Endometrial microvascular endothelial cells (primary cell): ENCODE data around the gene TNFAIP8. TPM values are rescaled to one million over a fixed set of nuclear protein-coding genes. Genes with fewer than 3 reads are reported as not detected.

Source experiments
- in situ Hi-C: cut with HindIII; loops from 2 replicates; pipeline ENCODE4 v1.10.0; 2017; ENCODE audit warnings: low sequenced_read_pairs, low pct_unique_long_range_greater_than_20kb; ENCODE audit errors: inconsistent ontology term
- total RNA-seq: library from RNA; depleted of rRNA; stranded (reverse); fragments of >200 nt; gene quantifications from one replicate; pipeline ENCODE4 v1.2.3, GENCODE V29; 2015; ENCODE audit errors: inconsistent ontology term

The TNFAIP8 gene
- total RNA-seq, 1 donor from 2014 or later, result 6.9 TPM

DNA sequence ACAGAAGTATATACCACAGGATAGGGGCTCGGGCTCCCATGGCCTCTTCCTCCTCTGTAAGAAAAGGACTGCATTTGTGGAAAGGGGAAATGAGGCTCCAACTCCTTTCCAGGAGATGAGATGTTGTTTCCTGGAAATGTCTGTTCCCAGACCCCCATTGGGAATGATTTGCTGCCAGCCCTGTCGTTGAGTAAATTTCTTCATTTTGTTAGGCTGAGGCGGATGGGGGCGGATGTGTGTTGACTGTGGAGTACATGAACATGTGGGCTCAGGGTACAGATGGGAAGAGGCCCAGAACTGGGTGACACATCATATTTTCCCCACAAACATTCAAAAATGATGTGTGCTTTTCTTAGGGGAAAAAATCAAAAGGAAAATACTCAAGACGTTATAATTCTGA lies 28.8 kb upstream of the TNFAIP8 start:
- in situ Hi-C loops, result no loop called here

DNA sequence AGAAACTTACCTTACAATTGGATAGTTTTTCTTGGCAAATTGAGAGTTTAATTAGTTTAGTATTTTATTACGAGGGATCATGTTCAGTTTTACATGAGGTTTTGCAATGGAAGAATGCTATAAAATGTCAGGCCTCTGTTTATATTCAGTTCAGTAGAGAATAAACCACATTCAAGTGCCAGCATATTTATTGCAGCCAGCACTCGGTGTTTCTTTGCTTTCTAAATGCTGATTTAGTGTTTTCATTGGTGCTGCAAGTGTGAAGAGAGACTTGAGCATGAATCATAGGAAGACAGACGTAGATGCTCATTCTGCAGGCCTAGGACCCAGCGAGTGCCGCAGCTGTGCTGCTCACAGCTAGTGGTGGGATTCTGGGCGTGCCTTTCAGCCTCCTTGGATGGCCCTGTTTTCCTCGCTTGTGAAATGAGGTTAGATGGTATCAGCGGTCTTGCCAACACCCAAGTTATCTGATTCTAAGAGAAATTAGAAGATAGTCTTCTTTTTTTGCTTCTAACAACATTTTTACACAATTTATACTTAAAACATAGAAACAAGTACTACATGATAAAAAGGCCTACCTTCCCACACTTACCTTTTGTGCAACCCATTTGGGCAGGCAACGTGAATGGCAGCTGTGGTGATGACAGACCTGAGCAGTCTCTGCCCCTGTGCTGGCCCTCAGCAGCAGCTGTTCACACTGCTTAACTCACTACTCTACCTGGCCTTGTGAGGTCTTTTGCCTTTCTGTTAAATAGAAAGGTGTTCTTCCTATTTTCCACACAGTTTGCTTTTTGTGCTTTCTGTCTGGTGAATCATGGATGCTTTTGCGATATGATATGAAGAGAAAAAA lies 26.8 kb upstream of the TNFAIP8 start:
- in situ Hi-C loops, result no loop called here

DNA sequence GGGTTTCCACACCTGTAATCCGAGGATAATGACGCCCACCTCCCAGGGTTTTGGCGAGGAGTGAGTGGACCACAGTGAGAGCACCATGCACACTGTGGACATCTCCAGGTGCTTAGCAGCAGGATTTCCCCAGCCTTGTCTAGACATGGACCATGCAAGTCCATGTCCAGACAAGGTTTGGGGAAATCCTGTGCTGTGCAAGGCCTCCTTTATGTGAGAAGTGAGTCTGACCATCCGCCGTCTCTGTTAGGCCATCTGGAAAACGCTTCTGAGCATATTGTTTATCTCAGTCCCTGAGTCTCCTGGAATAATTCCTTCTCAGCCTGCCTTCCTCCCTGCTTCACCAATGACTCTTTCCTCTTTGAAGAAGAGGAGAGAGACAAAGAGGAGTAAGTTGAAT lies 26.2 kb upstream of the TNFAIP8 start:
- in situ Hi-C loops, result no loop called here

DNA sequence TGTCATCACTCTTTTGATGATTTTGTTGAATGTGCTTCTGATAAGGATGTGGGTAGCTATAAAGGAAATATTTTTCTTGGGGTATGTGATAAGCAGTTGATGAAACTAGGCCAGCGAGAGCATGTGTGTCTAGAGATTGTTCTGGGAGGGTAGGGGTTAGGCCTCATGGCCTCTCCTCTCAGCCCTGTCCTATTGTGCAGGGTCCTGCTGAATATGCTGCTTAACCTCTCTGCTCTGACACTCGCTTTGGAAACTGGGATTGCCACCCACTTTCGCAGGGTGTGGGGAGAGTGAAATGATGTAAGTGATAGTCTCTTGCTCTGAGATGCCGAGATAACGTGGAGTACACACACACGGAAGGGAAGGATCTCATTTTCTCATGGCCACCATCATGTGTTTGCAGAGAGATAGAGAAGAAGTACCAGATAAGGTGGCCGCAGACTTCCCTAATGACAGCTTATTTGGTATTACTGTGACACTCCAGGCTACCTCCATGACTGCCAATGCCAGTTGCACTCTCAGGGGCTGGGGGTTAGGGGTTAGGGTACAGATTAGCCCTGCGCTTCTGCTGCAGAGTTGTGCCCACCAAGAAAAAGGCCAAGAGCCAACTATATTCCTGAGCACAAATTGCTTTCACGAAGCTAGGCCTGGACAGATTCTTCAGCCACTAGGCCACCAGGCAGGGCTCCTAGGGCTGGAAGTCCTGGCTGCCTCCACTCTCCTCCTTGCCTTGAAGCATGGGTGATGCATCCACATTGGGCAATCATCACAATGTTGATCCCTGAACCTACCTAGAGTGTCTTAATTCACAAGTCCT lies 25.2 kb upstream of the TNFAIP8 start:
- in situ Hi-C loops, result no loop called here

DNA sequence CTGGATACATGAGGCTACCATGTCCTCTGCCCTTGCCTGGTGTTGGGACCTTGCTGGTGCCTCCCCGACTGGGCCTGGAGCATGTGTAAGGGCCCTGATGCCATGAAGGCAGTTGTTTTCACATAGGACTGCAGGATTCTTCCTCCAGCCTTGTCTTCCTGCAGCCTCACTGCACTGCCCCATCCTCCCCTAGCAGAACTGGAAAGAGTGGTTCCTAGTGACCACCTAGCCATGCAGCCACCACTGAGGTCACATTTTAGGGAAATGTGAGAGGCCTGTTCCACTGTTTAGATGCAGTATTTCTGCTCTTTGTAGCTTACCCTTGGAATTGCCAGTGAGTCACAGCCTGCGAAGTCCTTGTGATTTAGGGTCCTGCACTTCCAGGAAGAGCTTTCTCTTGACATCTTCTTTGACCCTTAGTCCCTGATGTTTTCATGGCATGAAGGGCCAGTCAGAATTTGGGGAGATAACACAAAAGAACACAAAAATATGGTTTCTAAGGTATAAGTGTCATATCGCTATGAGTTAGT lies 24.2 kb upstream of the TNFAIP8 start:
- in situ Hi-C loops, result no loop called here

DNA sequence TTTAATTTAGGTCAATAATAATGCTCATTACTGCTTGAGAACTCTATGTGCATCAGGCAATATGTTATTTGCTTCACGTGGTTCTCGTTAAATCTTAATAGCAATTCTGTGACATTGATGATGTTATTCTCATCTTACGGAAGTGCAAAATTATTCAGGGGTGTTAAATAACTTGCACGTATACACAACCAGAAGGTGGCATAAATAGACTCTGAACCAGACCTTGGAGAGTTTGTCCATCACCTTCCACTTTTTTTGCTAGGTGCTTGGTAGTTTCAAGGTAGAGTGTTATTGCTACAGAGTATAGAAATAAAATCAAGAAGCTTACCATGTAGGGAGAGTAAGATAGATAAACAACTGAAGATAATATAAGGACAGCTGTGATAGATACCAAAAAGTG lies 23.6 kb upstream of the TNFAIP8 start:
- in situ Hi-C loops, result no loop called here

DNA sequence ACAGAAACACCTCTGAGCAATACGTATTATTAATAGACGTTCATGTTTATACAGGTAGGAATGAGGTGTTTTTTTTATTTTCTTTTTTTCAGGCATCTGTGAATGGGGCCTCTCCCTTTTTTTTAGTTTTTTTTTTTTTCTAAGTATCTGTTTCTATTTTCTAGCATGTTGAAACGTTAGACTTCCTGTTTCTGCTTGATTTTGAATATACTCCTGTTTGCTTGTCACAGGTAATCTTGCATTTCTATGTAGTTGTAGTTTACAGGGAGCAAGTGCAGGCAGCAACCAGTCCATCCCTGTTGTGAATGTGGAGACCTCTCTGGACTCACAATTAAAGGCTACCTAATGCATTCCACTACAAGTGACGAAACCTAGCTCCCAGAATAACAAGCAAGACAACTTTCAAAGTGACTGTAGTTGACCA lies 22.8 kb upstream of the TNFAIP8 start:
- in situ Hi-C loops, result no loop called here

DNA sequence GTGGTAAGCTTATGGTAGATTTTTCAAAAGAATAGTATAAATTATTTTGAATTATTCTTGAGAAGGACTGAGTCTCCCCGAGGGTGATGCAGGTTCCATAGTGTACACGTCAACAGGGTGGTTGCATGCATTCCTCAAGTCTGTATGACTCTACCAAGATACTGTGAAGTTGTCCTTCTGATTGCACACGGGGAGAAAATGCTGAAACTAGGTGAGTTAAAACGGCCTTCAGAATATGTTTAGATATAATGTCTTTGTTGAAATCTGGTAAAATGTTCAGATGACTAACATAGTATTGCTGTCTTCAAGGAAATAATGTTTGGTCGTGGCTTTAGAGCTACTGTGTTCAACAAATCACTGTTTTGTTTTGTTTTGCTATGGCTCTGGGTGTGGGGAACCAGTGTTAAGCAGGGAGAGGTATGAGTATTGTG lies 22.4 kb upstream of the TNFAIP8 start:
- in situ Hi-C loops, result no loop called here

DNA sequence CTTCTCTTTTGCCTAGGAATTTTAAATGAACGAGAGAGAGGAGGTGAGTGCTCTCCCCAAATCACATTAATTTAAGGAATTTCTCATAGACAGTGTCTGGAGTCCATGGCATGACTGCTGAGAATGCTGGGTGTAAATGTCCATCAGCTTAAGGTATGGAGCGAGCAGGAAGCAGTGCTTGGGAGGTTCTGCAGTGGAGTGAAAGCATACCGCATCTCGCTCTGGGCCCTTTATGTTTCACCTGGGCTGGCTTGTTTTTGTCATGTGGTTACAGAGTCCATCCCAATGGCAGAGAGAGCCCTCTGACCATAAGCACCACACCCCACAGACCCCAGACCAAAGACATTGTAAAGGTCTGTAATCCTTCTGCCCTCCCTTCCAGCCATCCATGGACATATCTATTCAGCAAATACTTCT lies 20.6 kb upstream of the TNFAIP8 start:
- in situ Hi-C loops, result no loop called here

DNA sequence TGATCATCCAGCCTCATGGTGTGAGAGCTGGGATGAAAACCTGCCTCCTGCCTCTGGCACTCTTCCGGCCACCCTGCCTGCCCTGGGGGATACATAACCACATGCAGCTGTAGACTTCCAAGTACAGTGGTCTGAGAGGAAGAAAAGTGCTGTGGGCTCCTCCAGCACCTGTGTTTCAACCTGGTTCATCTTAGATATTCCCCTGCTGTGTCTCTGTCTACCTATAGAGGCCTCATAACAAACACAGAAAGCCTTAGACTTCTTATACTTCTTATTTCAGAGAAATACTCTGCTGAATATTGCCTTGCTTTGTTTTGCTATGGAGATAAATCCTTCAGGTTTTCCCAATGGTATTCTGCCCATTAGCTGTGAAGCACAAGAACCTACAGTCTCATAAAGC lies 19.6 kb upstream of the TNFAIP8 start:
- in situ Hi-C loops, result no loop called here

DNA sequence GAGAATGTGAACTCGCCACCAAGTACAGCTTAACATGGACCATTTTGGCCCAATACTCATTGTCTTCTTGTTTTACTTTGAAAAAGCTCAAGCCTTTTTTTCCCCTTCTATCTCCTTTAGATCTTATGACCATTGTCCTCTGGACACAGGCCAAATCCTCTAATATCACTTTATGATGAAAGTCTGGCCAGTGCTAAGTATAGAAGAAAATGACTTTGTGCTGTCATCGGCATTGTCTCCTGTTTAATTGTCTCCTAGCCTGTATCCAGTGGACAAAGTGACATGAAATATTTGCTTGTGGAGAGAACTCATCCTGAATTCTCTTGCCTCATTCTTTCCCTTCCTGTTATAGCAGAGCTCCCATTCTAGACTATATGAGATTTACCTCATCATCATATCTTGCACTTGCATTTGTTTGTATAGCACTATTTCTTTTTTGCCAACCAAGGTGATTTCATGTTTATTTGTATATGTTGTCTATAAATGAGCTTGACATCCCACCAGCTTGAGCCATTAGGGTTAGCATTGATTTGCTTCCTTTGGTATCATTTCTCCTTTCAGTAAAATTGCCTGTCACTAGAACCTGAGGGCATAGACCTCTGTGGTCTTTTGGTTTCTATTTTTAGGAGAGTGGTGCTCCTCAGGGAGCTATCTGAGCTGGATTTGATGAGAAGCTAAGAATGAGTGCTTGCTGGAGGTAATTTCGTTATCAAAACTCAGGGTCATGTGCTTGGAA lies 18.8 kb upstream of the TNFAIP8 start:
- in situ Hi-C loops, result no loop called here

DNA sequence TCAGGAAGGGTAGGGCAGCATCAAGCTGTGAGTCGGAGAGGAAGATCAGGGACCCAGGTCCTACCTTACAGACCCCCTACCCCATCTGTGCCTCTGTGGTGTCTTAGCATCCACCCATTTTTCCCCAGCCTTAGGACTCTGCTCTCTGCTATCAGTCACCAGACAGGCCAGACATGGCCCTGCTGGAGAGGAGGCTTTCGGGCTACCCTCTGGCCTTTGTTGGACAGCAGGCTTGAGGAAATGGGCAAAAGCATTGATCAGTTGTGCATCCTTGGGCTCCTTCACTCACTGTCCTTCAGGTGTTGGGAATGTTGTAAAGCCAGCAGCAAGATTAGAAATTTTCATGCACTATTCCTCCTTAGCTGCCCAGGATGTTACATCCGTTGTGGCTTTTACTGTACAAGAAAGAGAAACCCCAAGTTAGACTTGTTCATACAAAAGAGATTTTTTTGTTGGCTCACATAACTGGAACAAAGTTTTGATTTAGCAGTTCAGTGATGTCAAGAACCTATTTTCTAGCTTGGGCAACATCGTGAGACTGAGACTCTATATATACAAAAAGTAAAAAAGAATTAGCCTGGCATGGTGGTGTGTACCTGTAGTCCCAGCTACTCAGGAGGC lies 17.4 kb upstream of the TNFAIP8 start:
- in situ Hi-C loops, result no loop called here

DNA sequence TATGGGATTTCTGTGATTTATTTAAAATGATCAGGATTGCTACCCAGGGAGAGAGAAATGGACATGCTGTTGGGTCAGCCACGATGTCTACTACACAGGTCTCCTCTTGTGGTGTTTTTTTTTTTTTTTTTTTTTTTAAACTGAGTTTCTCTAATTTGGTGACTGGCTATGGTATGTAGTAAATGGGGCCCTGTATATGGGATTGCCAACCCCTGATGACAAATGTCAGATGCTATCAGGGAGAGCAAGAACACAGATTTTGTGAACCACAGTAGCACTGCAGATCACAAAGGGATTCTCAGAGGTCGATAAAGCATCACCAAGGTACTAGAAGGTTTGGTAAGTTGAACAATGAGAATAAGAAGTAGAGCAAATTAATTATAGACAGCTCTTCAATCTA lies 16.5 kb upstream of the TNFAIP8 start:
- in situ Hi-C loops, result no loop called here

DNA sequence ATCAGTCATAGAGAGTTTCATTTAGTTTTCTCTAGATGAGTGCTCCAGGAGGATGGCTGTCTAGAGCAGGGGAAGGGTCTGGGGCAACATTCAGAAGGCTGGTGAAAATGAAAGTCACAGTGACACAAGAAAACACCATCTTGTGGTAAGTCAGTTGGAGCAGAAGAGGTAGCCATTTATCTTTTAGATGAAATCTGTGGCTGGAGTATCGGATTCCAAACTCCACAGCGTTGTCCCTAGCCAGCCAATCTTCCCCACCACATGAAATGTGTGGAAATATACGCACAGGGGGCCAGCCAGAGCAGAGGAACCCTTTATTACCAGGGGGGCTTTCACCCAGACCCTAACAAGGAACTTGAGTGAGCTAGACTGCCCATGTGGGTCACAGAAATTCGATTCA lies 15.9 kb upstream of the TNFAIP8 start:
- in situ Hi-C loops, result no loop called here

DNA sequence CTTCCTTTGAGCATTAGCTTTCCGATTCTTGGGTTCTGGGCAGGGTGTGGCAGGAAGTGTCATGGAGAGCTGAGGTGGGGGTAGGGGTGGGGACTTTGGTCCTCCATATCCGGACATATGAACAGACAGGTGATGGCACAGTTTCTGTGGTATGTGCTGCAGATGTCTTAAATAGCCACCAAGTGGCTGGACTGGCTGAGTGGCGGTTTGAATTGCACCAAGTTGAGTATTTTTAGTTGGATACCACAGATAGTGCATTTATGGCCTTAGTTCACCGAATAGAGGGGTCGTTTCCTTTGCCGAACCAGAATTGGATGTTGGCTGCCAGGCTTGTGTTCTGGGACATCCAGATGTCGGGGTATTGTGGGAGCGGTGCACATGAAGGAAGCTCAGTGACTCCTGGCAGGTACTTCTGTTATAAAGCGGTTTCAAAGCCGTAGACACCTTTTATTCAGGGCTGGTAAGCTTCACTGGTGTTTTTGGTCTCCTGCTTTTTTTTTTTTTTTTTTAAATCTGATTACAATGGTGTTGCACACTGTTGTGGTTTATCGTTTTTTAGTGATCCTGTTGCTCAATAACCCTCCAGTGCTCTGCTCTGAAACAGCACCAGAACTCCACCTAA lies 15.1 kb upstream of the TNFAIP8 start:
- in situ Hi-C loops, result no loop called here

DNA sequence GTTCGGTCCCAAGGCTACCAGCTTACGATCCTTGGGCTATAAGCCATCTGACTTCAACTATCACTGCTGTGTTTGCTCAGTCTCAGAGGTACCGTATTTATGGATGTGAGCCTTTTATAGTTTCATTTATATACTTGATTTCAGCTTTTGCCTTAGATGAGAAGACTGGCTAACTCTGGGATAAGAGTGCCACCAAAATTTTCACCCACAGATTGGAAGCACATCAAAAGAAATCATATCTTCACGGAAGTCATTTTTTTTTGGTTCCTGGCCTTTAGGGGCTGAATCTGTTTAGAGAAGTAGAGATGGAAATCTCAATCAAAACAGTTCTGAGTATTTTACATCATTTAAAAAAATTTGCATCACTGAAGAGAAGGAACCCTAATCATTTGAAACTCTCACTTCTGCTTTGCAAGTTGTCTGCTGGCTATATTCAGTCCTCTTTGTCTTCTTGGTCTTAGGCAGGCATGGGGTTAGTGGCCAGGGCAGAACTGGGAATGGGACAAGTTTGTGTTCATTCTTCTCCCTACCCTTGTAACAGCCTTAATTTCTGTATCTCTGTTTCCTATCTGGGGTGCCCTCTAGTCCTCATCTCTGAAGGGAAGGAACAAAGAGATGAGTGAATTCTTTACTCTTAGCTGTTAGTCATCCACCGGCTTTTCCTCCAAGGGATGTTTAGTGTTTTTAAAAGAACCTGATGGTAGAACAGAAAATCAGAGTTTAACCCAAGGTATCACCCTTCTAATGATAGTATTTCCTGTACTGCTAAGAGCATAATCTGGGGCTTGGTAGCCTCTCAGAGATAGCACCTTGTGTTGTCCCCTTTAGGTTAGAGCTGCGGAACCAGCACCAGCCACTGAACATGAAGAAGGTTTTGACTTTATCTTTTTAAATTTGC lies 14.1 kb upstream of the TNFAIP8 start:
- in situ Hi-C loops, result no loop called here

DNA sequence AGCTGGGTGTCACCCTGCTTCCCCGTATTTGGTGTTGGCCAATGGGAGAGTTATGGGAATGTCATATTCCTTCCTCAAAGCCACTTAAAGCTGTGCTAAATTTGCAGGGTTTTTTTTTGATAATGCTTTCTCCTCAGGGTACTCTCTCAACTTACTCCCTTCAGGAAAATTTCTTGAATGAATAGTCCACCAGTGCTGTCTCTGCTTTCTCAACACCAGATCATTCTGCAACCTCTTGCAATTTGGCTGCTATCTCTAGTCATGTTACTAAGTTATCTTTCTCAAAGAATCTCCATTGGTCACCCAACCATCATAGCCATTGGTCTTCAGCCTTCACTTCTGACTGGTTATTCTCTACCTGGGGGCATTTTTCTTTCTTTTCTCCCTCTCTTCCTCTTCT lies 13.4 kb upstream of the TNFAIP8 start:
- in situ Hi-C loops, result no loop called here
